Endothelial cell of umbilical vein (primary cell): ENCODE results near the gene CCNY. TPM values are rescaled to one million over a fixed set of nuclear protein-coding genes. Genes with fewer than 3 reads are reported as not detected.

Experiments used
- BruUV-seq: library from RNA; stranded (reverse); fragments of 400-500 nt; replicated peaks from 2 replicates; lab custom pipeline; 2021; lab: Mats Ljungman, UMichigan
- CTCF ChIA-PET: fragments of 300-600, 350-600 bp; sonication (Branson Sonifier 250); formaldehyde crosslinking; loops from one replicate; lab custom pipeline; 2021; ENCODE audit warnings: antibody characterized with exemption, inconsistent platforms; lab: Charles Lee
- POLR2A ChIA-PET: fragments of 300-600, 350-600 bp; sonication (Branson Sonifier 250); formaldehyde crosslinking; loops from one replicate; lab custom pipeline; 2021; ENCODE audit warnings: antibody characterized with exemption, inconsistent platforms; lab: Charles Lee
- DNase-seq: peaks from one replicate; pipeline ENCODE4 v3.0.0-alpha.2; 2011; ENCODE audit warnings: low read depth, low spot score
- FAIRE-seq: peaks from 2 replicates; lab custom pipeline; 2011; peaks lifted over from hg19 to GRCh38; lab: Jason Lieb, UNC
- H2AFZ ChIP-seq: 2 replicates; pipeline ENCODE4 v1.6.0; 2012; ENCODE audit warnings: low read depth, low read length, control low read depth, inconsistent platforms
- H3K27ac ChIP-seq: 2 replicates; pipeline ENCODE4 v1.5.1; 2011; ENCODE audit warnings: low read depth, mild to moderate bottlenecking, control low read depth, low read length, moderate library complexity; ENCODE audit not compliant: insufficient read depth
- H3K27me3 ChIP-seq, 2 experiments: 2 replicates each; pipeline versions ENCODE4 v1.6.0 to v1.6.1; 2011; ENCODE audit warnings: low read length in 2 of 2, mixed read lengths in 1 of 2; ENCODE audit not compliant: control insufficient read depth in 2 of 2, insufficient read depth in 2 of 2
- H3K36me3 ChIP-seq, 2 experiments: 2 replicates in 1 of 2; 3 replicates in 1 of 2; pipeline ENCODE4 v1.5.1; 2011; ENCODE audit warnings: low read length in 2 of 2, mild to moderate bottlenecking in 1 of 2, moderate library complexity in 1 of 2; ENCODE audit not compliant: control insufficient read depth in 2 of 2, insufficient read depth in 2 of 2; ENCODE audit errors: extremely low read depth in 1 of 2
- H3K4me1 ChIP-seq: 3 replicates; pipeline ENCODE4 v1.5.1; 2011; ENCODE audit warnings: mild to moderate bottlenecking, low read length; ENCODE audit not compliant: control insufficient read depth, insufficient read depth; ENCODE audit errors: extremely low read depth
- H3K4me2 ChIP-seq: 2 replicates; pipeline ENCODE4 v1.6.1; 2011; ENCODE audit warnings: low read length, control low read depth, mixed read lengths; ENCODE audit not compliant: insufficient read depth
- H3K4me3 ChIP-seq, 3 experiments: fragments of 200-600 bp in 1 of 3; sonication (generic), shearing (Covaris generic) in 1 of 3; replicated peaks in 1 of 3; 2 replicates each; pipeline ENCODE4 v1.5.1; 2011 to 2016; ENCODE audit warnings: control low read depth in 3 of 3, low read length in 3 of 3, mild to moderate bottlenecking in 2 of 3, inconsistent platforms in 1 of 3, low read depth in 1 of 3, moderate library complexity in 1 of 3; ENCODE audit not compliant: insufficient read depth in 1 of 3
- H3K79me2 ChIP-seq: 2 replicates; pipeline ENCODE4 v1.6.0; 2012; ENCODE audit warnings: low read length, inconsistent platforms; ENCODE audit not compliant: control insufficient read depth, insufficient read depth
- H3K9ac ChIP-seq: replicated peaks from 2 replicates; pipeline ENCODE3; 2011; ENCODE audit warnings: low read length, control low read depth; ENCODE audit not compliant: insufficient read depth; ENCODE audit errors: extremely low read depth
- H3K9me1 ChIP-seq: replicated peaks from 3 replicates; pipeline ENCODE4 v1.6.0; 2011; ENCODE audit warnings: mild to moderate bottlenecking, low read length; ENCODE audit not compliant: control insufficient read depth, insufficient read depth; ENCODE audit errors: extremely low read depth
- H3K9me3 ChIP-seq: replicated peaks from 2 replicates; pipeline ENCODE4 v1.5.1; 2012; ENCODE audit warnings: low read length, inconsistent platforms; ENCODE audit not compliant: control insufficient read depth, insufficient read depth
- H4K20me1 ChIP-seq: replicated peaks from 2 replicates; pipeline ENCODE3; 2011; ENCODE audit warnings: mild to moderate bottlenecking, low read length; ENCODE audit not compliant: control insufficient read depth, insufficient read depth; ENCODE audit errors: extremely low read depth
- CTCF ChIP-seq, 2 donors: IDR thresholded peaks; 1 replicate in 1 of 2; 2 replicates in 1 of 2; pipeline ENCODE4 v1.5.1; 2011; ENCODE audit warnings: low read length in 2 of 2, mild to moderate bottlenecking in 2 of 2, moderate library complexity in 2 of 2, control low read depth in 1 of 2, inconsistent platforms in 1 of 2, low read depth in 1 of 2; ENCODE audit not compliant: insufficient read depth in 1 of 2; ENCODE audit errors: extremely low read depth in 1 of 2
- EZH2 ChIP-seq: IDR thresholded peaks from 2 replicates; pipeline ENCODE4 v1.6.1; 2012; ENCODE audit warnings: borderline replicate concordance, low read depth, mild to moderate bottlenecking, moderate library complexity, low read length, inconsistent platforms; ENCODE audit not compliant: severe bottlenecking
- FOS ChIP-seq: IDR thresholded peaks from 2 replicates; pipeline ENCODE4 v1.6.1; 2011; ENCODE audit warnings: mild to moderate bottlenecking, low read length, moderate library complexity, borderline replicate concordance; ENCODE audit not compliant: insufficient read depth
- GATA2 ChIP-seq: IDR thresholded peaks from 2 replicates; pipeline ENCODE4 v1.7.0; 2011; ENCODE audit warnings: low read depth, mild to moderate bottlenecking, moderate library complexity, mixed read lengths, low read length; ENCODE audit not compliant: insufficient read length, insufficient read depth
- JUN ChIP-seq: IDR thresholded peaks from 2 replicates; pipeline ENCODE4 v1.6.1; 2011; ENCODE audit warnings: borderline replicate concordance, low read depth; ENCODE audit not compliant: insufficient read length, insufficient read depth
- MAX ChIP-seq: IDR thresholded peaks from 2 replicates; pipeline ENCODE4 v1.6.1; 2011; ENCODE audit not compliant: insufficient read depth, insufficient read length
- MYC ChIP-seq: IDR thresholded peaks from one replicate; pipeline ENCODE4 v1.6.1; 2011; ENCODE audit warnings: mild to moderate bottlenecking, low read depth, low read length
- POLR2A ChIP-seq: IDR thresholded peaks from 2 replicates; pipeline ENCODE4 v1.6.1; 2012; ENCODE audit warnings: low read depth, mild to moderate bottlenecking, control low read depth, low read length
- POLR2AphosphoS5 ChIP-seq: IDR thresholded peaks from 2 replicates; pipeline ENCODE4 v1.6.1; 2012; ENCODE audit warnings: low read depth, mild to moderate bottlenecking, control low read depth, low read length, moderate library complexity; ENCODE audit not compliant: insufficient read depth
- dilution Hi-C: fragments of 300-500 bp; cut with MboI; formaldehyde crosslinking; loops from one replicate; pipeline ENCODE4 v1.15.0; 2019; ENCODE audit warnings: low sequenced_read_pairs; ENCODE audit not compliant: extremely low pct_ligation_motif_present
- intact Hi-C: fragments of 100-400 bp; cut with micrococcal nuclease; formaldehyde crosslinking; loops from one replicate; pipeline ENCODE4 v1.10.0; 2022
- polyA plus RNA-seq, 4 experiments: library from polyadenylated mRNA; depleted of rRNA in 3 of 4; stranded (reverse) in 3 of 4; unstranded in 1 of 4; fragments of >200 nt; gene quantifications; 2 replicates each; pipeline versions ENCODE4 v1.2.1 to v1.2.3, GENCODE V29; 2011 to 2012; ENCODE audit warnings: missing spikeins in 1 of 4
- total RNA-seq: library from RNA; stranded (reverse); gene quantifications from 2 replicates; pipeline ENCODE4 v1.2.3, GENCODE V29; 2021

Gene CCNY
- total and polyA plus RNA-seq, 2 donors (not counting 3 experiments of a cell fraction or from before 2014, with no cell fraction given): 61.5 to 107 TPM

GRCh38 chr10:35572583-35572982 lies 236.3 kb downstream of the CCNY start:
- FAIRE-seq (no peak), DNase-seq (no peak)
- no TSS peak for BruUV-seq
- Histone ChIP-seq H3K27ac (no peak overlapping the region), H3K9ac (no peak overlapping the region), H2AFZ (no peak overlapping the region), H3K79me2 (no peaks in the 10 kb centered on the region), H3K4me3 (no peak overlapping the region), H3K9me3 (no peaks in the 10 kb centered on the region), H4K20me1 (no peaks in the 10 kb centered on the region), H3K4me2 (no peak overlapping the region), H3K27me3 (no peaks in the 10 kb centered on the region), H3K36me3 (peaks cover 10 to 25% of the 10 kb centered on the region in 2 experiments), H3K9me1 (no peaks in the 10 kb centered on the region), H3K4me1 (peaks cover 24% of the 10 kb centered on the region)
- dilution Hi-C loops: no loop called here
- CTCF ChIA-PET: interaction anchor here (5.2 kb wide), 1 partner anchor 10 kb away, joined by 55 read pairs; no protein-coding TSS in a partner anchor
- no peak for TF ChIP-seq MAX
- intact Hi-C loops: loop anchor here (10.0 kb wide), 1 partner anchor 1312 kb away; no protein-coding TSS in a partner anchor
- POLR2A ChIA-PET: no interaction called here

GRCh38 chr10:35573796-35574195 lies 237.5 kb downstream of the CCNY start:
- no peaks in the 10 kb centered on the region for H3K79me2 ChIP-seq
- H3K4me2 ChIP-seq: no peak overlapping the region
- intact Hi-C loops: loop anchor here (10.0 kb wide), 1 partner anchor 1311 kb away; no protein-coding TSS in a partner anchor
- H3K9ac ChIP-seq: no peak overlapping the region
- no peak for TF ChIP-seq FOS
- TF ChIP-seq EZH2: no peak
- TF ChIP-seq MAX: no peak
- no peak for TF ChIP-seq CTCF (IDR thresholded peaks at IDR 0.05; ENCODE audit: extremely low read depth in 1 of 2, insufficient read depth in 1 of 2, low read depth in 1 of 2, low read length in 2 of 2)
- TF ChIP-seq JUN: no peak
- no peak for TF ChIP-seq POLR2A
- TF ChIP-seq POLR2AphosphoS5: no peak
- TF ChIP-seq MYC: no peak
- TF ChIP-seq GATA2: no peak
- no peaks in the 10 kb centered on the region for H3K27me3 ChIP-seq
- no peaks in the 10 kb centered on the region for H3K9me1 ChIP-seq
- H3K36me3 ChIP-seq: peaks cover 7 to 15% of the 10 kb centered on the region in 2 experiments
- no TSS peak for BruUV-seq
- no peak for DNase-seq
- H3K4me3 ChIP-seq: no peak overlapping the region
- H2AFZ ChIP-seq: no peak overlapping the region
- peaks cover 31% of the 10 kb centered on the region for H3K4me1 ChIP-seq
- no peak for FAIRE-seq
- no peaks in the 10 kb centered on the region for H4K20me1 ChIP-seq
- POLR2A ChIA-PET: no interaction called here
- no peak overlapping the region for H3K27ac ChIP-seq
- dilution Hi-C loops: no loop called here
- CTCF ChIA-PET: interaction anchor here (1.1 to 5.2 kb wide), 3 partner anchors 11 to 334 kb away, joined by 3 to 55 read pairs (median 8); no protein-coding TSS in a partner anchor
- no peaks in the 10 kb centered on the region for H3K9me3 ChIP-seq
